CD4-positive, alpha-beta T cell treated with Interleukin-1 beta for 1 hour (primary cell): ENCODE data around the gene HSBP1.

Experiments used
- DNase-seq, 2 donors: peaks; one replicate each; pipeline ENCODE4 v3.0.0-alpha.2; 2020 to 2022

HSBP1 gene

GRCh38 chr16:83807710-83808572, at the start of gene HSBP1:
HSBP1 (plus strand) TSS chr16:83807978; CDS start chr16:83808077, 99 bp downstream.
- peak; percentile 95 for DNase-seq

GRCh38 chr16:83762141-83762991, 45.4 kb upstream of the HSBP1 start:
- no peak for DNase-seq

GRCh38 chr16:83762992-83763358, 44.8 kb upstream of the HSBP1 start:
- no peak for DNase-seq

GRCh38 chr16:83768986-83769385, 38.8 kb upstream of the HSBP1 start:
- DNase-seq: no peak

GRCh38 chr16:83769397-83770008, 38.3 kb upstream of the HSBP1 start:
- DNase-seq: peak in 1 of 2 donors; percentile 29

- DNase-seq: no peak
These were observed 36.4 kb upstream of the HSBP1 start for GRCh38 chr16:83771306-83771942.

- no peak for DNase-seq
These were observed 35.0 kb upstream of the HSBP1 start for GRCh38 chr16:83772806-83773205.

GRCh38 chr16:83774066-83774465, 33.7 kb upstream of the HSBP1 start:
- no peak for DNase-seq

GRCh38 chr16:83776944-83777343, 30.8 kb upstream of the HSBP1 start:
- no peak for DNase-seq

- no peak for DNase-seq
These were observed 27.9 kb upstream of the HSBP1 start for GRCh38 chr16:83779886-83780285.

- no peak for DNase-seq
These were observed 22.3 kb upstream of the HSBP1 start for GRCh38 chr16:83785455-83785854.

- DNase-seq: no peak
These were observed 18.0 kb upstream of the HSBP1 start for GRCh38 chr16:83789642-83790401.

GRCh38 chr16:83791916-83792315, 15.9 kb upstream of the HSBP1 start:
- DNase-seq: no peak

- no peak for DNase-seq
These were observed 15.4 kb upstream of the HSBP1 start for GRCh38 chr16:83792391-83792790.

GRCh38 chr16:83793179-83793578, 14.6 kb upstream of the HSBP1 start:
- DNase-seq: no peak

- DNase-seq: no peak
These were observed 12.8 kb upstream of the HSBP1 start for GRCh38 chr16:83794860-83795554.

- no peak for DNase-seq
These were observed 10.8 kb upstream of the HSBP1 start for GRCh38 chr16:83797013-83797412.

GRCh38 chr16:83799336-83799735, 8.4 kb upstream of the HSBP1 start:
- DNase-seq: no peak

- peak in 1 of 2 donors; percentile 11 for DNase-seq
These were observed 5.6 kb upstream of the HSBP1 start for GRCh38 chr16:83802135-83802534.

GRCh38 chr16:83802554-83803205, 5.1 kb upstream of the HSBP1 start:
- DNase-seq: no peak

- no peak for DNase-seq
These were observed 4.0 kb upstream of the HSBP1 start for GRCh38 chr16:83803811-83804210.
